K562 (cell line): Measurements from ENCODE around the gene CAPN8.

Experiments used
- CTCF ChIP-seq, 3 experiments: IDR thresholded peaks in 2 of 3; conservative IDR thresholded peaks in 1 of 3; 2 replicates each; pipeline ENCODE4 v1.5.1; 2011 to 2012; ENCODE audit warnings: low read length in 3 of 3, mild to moderate bottlenecking in 3 of 3, control low read depth in 2 of 3, improper control_type of control experiment in 1 of 3, inconsistent platforms in 1 of 3, low read depth in 1 of 3, mixed read lengths in 1 of 3, moderate library complexity in 1 of 3; ENCODE audit not compliant: insufficient read depth in 2 of 3
- SIN3A ChIP-seq, 2 experiments: fragments of 150-350 bp in 1 of 2; IDR thresholded peaks; 2 replicates each; pipeline ENCODE4 v1.6.1; 2011 to 2016; ENCODE audit warnings: borderline replicate concordance in 2 of 2, low read depth in 2 of 2, low read length in 2 of 2, mild to moderate bottlenecking in 2 of 2, moderate library complexity in 2 of 2; ENCODE audit not compliant: control insufficient read depth in 1 of 2
- TF ChIP-seq, protein P1 (sequence below): sonication (generic); IDR thresholded peaks from 2 replicates; pipeline ENCODE4 v1.6.1; 2016

DNA sequence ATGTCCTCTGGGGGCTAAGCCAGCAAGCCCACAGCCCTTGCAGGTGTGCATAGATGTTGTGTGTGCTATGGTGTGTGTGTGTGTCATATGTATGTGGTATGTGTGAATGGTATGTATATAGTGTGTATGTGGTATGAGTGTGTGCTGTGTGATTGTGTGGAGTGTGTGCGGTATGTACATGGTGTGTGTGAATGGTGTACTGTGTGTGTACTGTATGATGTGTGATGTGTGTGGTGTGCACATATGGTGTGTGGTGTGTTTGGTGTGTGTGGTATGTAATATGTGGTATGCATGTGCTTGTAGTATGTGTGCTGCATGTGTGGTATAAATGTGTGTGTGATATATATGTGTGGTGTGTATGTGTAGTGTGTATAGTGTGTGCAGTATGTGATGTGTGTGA lies 107.0 kb downstream of the CAPN8 start:
- TF ChIP-seq, protein P1, sequence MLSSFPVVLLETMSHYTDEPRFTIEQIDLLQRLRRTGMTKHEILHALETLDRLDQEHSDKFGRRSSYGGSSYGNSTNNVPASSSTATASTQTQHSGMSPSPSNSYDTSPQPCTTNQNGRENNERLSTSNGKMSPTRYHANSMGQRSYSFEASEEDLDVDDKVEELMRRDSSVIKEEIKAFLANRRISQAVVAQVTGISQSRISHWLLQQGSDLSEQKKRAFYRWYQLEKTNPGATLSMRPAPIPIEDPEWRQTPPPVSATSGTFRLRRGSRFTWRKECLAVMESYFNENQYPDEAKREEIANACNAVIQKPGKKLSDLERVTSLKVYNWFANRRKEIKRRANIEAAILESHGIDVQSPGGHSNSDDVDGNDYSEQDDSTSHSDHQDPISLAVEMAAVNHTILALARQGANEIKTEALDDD: no peak
- no peak for TF ChIP-seq CTCF (IDR thresholded peaks at IDR 0.05 in 2 of 3, conservative IDR thresholded peaks at IDR 0.05 in 1 of 3; ENCODE audit: insufficient read depth in 2 of 3, low read depth in 1 of 3, low read length in 3 of 3)
- TF ChIP-seq SIN3A (IDR thresholded peaks at IDR 0.05; ENCODE audit: borderline replicate concordance in 2 of 2, control insufficient read depth in 1 of 2, low read depth in 2 of 2, low read length in 2 of 2): no peak
